BE2C (cell line): ENCODE measurements around the gene HIPK4. TPM values are rescaled to one million over a fixed set of nuclear protein-coding genes. Genes with fewer than 3 reads are reported as not detected.
"Not testable (repeated sequence)": the region's sequence is repeated elsewhere in the genome, so short reads cannot be mapped to it uniquely, and the experiment has no call there.

Experiments used
- DNase-seq: peaks from one replicate; pipeline ENCODE4 v3.0.0-alpha.2; 2020
- H3K27me3 ChIP-seq: fragments of 250-450 bp; sonication (Bioruptor Pico); 2 replicates; pipeline ENCODE4 v1.5.1; 2020; ENCODE audit warnings: mild to moderate bottlenecking
- H3K36me3 ChIP-seq: fragments of 250-450 bp; sonication (Bioruptor Pico); 2 replicates; pipeline ENCODE4 v1.5.1; 2020; ENCODE audit warnings: mild to moderate bottlenecking
- H3K4me1 ChIP-seq: fragments of 250-450 bp; sonication (Bioruptor Pico); 2 replicates; pipeline ENCODE4 v1.5.1; 2020
- H3K4me3 ChIP-seq: 2 replicates; pipeline ENCODE4 v1.5.1; 2011; ENCODE audit warnings: low read depth, low read length
- H3K9me3 ChIP-seq: fragments of 250-450 bp; sonication (Bioruptor Pico); 2 replicates; pipeline ENCODE4 v1.5.1; 2020
- CTCF ChIP-seq: IDR thresholded peaks from 2 replicates; pipeline ENCODE4 v1.5.1; 2012; ENCODE audit warnings: mild to moderate bottlenecking, low read depth, low read length
- polyA plus RNA-seq: library from polyadenylated mRNA; unstranded; fragments of >200 nt; gene quantifications from one replicate; pipeline ENCODE4 v1.2.1, GENCODE V29; 2012; ENCODE audit warnings: low read depth, missing spikeins; ENCODE audit not compliant: insufficient read length, insufficient read depth

The HIPK4 gene
- polyA plus RNA-seq, result not detected

- Histone ChIP-seq H3K9me3 (no peaks in the 10 kb centered on the region), H3K36me3 (no peaks in the 10 kb centered on the region), H3K27me3 (peaks cover 6% of the 10 kb centered on the region), H3K4me1 (no peaks in the 10 kb centered on the region), H3K4me3 (no peak within 1 kb of the TSS)
- DNase-seq, result no peak
- no peak for TF ChIP-seq CTCF
Observed at GRCh38 chr19:40390084-40390742, at the start of gene HIPK4. Gene HIPK4 (minus strand): TSS chr19:40390181. CDS start chr19:40389902, 279 bp downstream.

GRCh38 chr19:40438284-40438683, 48.3 kb upstream of the HIPK4 start:
- Histone ChIP-seq H3K4me3 (no peak overlapping the region), H3K4me1 (peaks cover 7% of the 10 kb centered on the region), H3K9me3 (no peaks in the 10 kb centered on the region), H3K27me3 (no peaks in the 10 kb centered on the region), H3K36me3 (peaks cover 23% of the 10 kb centered on the region)
- DNase-seq, result no peak
- no peak for TF ChIP-seq CTCF

- Histone ChIP-seq H3K27me3 (no peaks in the 10 kb centered on the region), H3K36me3 (no peaks in the 10 kb centered on the region), H3K4me1 (peaks cover 6% of the 10 kb centered on the region), H3K9me3 (no peaks in the 10 kb centered on the region), H3K4me3 (peak overlapping the region; percentile 58)
- peak; percentile 90 for DNase-seq
- no peak for TF ChIP-seq CTCF
Observed at GRCh38 chr19:40433391-40434216, 43.6 kb upstream of the HIPK4 start.

GRCh38 chr19:40432760-40433159, 42.8 kb upstream of the HIPK4 start:
- H3K27me3 ChIP-seq, H3K9me3 ChIP-seq, H3K36me3 ChIP-seq, H3K4me1 ChIP-seq, H3K4me3 ChIP-seq, DNase-seq: not testable (repeated sequence)

GRCh38 chr19:40431698-40432097, 41.7 kb upstream of the HIPK4 start:
- Histone ChIP-seq H3K27me3 (no peaks in the 10 kb centered on the region), H3K9me3 (no peaks in the 10 kb centered on the region), H3K36me3 (no peaks in the 10 kb centered on the region), H3K4me1 (peaks cover 6% of the 10 kb centered on the region), H3K4me3 (no peak overlapping the region)
- no peak for DNase-seq
- no peak for TF ChIP-seq CTCF

GRCh38 chr19:40430242-40430641, 40.3 kb upstream of the HIPK4 start:
- DNase-seq, H3K9me3 ChIP-seq, H3K4me3 ChIP-seq, H3K27me3 ChIP-seq, H3K4me1 ChIP-seq, H3K36me3 ChIP-seq: not testable (repeated sequence)

- DNase-seq, H3K4me1 ChIP-seq, H3K27me3 ChIP-seq, H3K9me3 ChIP-seq, H3K4me3 ChIP-seq, H3K36me3 ChIP-seq: not testable (repeated sequence)
Observed at GRCh38 chr19:40428197-40428596, 38.2 kb upstream of the HIPK4 start.
